Activated gamma-delta T cell treated with Interleukin-2 at 50 U/mL for 16 hours (primary cell): Measurements from ENCODE around the gene FAM221B.

ENCODE experiments used
- DNase-seq: peaks from one replicate; pipeline ENCODE4 v3.0.0-alpha.2; 2020

The FAM221B gene

DNA sequence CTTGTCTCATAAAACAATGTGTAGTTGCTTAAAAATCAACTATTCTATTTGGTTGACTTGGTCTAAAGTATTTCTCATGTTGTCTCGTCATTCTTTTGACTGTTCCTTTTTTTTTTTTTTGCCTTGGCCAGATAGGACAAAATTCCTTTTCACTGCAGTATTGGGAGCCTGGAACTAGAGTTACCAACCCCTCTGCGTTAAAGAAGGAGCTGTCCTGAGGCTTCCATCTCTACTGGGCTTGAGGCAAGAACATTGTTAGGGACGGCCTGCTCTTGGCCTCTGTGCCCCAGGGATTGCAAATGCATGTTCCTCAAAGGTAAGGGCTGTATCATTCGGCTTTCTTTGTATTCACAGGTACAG is 38.5 kb downstream of the FAM221B start:
- DNase-seq: no peak

DNA sequence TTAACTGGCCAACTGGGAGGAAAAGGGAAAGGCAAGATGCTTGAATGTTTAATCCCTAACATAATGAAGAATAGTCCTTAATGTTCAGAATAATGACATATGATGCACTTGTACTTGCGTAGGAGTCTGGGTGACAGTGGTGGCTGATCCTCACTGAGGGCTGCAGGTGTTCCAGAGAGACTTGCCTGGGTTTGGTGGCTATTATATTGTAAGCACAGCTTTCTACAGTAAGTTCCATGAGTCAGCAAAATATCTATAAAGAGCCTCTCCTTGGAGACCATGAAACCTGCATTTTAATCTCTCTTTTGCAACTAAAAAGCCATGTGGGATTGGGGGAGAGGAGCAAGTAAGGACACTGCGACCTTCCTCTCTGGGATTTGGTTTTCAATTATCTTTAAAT is 39.0 kb downstream of the FAM221B start:
- no peak for DNase-seq

DNA sequence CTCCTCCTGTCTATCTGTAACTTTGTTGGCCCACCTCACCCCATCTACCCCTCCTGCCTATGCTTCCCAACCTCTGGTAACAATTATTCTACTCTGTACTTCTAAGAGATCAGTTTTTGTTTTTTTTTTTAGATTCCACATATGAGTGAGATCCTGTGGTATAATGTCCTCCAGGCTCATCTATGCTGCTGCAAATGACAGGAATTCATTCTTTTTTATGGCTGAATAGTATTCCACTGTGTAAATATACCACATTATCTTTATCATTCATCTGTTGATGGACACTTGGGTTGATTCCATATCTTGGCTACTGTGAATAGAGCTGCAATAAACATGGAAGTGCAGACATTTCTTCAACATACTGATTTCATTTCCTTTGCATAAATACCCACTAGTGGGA is 45.1 kb downstream of the FAM221B start:
- no peak for DNase-seq

DNA sequence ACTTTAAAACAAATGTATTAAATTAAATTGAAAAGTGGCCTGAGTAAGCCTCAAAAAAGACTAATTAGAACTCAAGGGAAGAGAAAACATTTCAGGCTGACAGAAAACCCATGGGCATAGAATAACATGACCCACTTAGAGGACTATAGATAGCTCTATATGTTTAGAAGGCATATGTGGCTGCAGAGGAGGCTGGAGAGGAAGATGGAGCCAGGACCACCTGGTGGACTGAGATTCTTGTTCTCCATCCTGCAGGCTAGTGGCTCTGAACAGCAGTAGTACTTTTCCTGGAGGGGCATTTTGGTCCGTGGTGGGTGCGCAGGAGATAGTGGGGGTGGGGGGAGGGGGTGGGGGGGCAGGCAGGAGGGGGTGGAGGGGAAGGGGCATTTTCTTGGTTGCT is 47.5 kb downstream of the FAM221B start:
- no peak for DNase-seq

DNA sequence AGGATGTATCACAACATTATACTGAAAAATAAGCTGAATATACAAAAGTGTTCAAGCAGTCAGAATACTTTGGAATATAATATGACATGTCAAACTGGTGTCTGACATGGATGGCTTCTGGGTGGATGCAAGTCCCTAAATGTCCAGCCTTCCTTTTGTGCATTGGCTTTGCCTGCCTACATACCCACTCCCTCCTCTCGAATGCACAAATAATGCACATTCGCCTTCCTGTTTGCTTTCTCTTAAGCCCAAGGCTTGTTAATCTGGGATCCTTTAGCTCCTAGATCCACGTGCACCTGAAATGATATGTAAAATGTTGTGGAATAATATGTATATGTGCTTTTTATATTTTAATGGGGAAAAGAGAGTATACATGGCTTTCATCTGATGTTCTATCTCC is 50.0 kb downstream of the FAM221B start:
- DNase-seq: no peak

DNA sequence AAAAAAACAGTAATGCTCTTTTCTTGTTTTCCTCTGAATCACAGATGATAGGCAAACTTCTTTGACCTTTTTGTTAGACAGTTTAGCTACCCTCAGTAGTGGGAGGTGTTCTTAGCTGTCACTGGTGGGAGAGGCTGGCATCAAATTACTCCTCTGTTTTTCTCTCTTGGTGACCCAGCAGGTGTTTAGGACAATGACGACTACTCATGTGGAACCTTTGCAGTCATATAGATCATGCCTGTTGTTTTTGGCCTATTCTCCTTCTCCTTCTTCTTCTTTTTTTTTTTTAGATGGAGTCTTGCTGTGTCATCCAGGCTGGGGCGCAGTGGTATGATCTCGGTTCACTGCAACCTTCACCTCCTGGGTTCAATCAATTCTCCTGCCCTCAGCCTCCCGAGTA is 52.5 kb downstream of the FAM221B start:
- DNase-seq: no peak

DNA sequence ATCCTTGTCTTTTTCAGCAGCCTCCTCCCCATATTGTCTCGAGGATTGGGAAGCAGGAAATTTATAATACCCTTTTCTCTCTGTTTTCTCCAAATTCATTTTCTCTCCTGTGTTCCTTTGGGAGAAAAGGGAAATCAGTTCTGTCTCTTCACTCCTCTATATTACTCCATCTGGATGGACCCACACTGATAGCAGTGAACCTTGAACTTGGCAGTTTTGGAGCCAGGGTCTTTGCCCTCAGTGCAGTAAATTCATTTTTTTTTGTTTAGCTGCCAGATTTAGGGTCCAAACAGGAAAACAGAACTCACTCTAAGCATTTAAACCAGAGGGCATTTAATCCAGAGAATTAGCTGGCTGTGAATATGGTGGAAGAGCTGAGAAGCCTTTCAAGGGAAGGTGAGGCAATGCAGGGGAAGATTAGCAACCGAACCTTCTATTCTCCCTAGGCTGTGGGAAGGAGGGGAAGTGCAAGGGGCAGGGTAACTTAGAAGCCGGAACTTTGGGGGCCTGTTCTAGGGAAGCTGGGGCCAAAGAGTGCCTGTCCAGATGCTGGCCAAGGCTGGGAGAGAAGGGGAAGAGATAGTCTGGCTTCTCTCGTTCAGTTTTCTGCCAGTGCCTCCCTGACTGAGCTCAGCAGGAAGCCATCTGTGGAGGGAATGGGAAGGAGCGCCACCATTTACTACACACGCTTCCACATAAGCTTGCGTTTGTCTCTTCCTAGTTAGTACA is 53.5 kb downstream of the FAM221B start:
- DNase-seq: no peak

DNA sequence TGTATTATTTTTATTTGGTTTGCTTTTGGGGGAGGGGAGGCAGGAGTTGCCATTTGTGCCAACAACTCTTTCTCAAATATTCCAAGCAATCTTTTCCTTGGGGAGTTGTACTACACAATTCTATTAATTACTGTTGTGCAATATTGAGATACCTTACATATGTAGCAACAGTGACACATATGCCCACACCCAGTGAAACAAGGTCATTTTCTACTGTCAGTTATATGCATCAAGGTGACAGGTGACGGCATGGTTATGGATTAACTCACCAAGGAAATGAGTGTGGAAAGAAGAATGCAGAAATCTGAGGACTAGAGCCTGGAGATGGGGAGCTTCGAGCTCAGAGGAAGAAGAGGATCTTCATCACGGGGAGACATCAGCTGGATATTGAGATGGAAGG is 56.6 kb downstream of the FAM221B start:
- DNase-seq: no peak

DNA sequence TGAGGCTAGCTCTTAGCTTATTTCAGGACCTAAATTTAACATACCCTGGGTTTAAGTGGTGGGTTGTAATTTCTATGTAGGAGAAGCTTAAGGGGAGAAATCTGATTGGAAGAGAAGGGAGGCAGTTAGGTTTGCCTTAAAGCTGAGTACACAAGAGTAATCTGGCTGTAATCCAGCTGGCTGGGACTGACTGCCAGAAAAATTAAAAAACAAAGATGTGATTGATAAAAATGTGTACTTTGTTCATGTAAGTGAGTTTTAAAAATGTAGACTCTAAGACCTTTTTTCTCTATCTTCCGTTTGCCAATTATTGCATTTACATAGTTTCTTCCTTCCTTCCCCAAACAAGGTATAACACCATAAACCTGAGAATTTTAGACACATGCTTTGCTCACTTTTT is 57.0 kb downstream of the FAM221B start:
- DNase-seq: no peak

DNA sequence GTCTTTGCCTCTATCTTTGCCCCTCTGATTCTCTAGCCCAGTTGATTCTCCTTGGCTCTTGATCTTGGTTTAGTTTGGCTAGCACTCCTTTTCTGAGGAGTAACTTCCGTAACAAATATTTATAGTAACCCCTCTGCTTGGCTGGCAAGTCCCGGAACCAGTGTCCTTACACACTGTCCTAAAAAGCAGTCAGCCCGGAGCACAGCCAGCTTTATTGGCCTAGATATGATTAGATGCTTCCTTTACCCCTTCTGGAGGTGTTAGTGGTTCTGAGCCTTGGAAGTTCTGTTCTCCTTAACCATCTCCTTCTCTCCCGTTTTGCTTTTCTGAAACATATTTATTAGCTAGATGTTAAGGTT is 57.5 kb downstream of the FAM221B start:
- no peak for DNase-seq

DNA sequence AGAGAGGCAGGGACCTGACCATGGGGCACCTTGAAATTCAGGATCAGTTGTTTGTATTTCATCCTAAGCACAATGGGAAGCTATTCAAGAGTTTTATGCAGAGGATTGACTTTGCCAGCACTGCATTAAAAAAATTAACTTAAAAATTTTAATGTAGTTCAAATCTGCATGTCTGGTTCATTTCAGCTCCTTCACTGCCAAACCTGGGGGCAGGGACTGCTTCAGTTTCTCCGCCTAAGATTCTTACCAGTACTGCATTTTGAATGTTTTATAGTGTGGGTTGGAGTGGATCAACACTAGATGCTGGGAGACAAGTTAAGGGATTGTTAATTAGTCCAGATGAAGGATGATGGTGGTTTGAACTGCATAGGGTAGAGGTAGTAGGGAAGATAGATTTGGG is 58.8 kb downstream of the FAM221B start:
- no peak for DNase-seq

DNA sequence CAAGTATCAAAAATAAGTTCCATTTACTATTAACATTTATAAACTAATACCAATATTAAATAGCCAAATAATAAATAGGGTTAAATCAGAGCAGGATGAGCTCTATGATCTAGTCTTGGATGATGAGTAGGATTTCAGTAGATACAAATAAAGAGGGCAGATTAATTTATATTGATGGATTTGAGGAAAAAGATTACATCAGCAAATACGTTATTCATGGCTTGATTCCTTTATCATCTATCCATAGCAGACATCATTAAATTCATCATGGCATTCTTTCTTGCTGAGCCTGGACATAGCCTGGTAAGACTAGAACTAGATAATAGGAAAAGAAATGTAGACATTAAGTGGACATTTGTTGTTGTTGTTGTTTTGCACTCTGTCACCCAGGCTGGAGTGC is 61.1 kb downstream of the FAM221B start:
- no peak for DNase-seq

DNA sequence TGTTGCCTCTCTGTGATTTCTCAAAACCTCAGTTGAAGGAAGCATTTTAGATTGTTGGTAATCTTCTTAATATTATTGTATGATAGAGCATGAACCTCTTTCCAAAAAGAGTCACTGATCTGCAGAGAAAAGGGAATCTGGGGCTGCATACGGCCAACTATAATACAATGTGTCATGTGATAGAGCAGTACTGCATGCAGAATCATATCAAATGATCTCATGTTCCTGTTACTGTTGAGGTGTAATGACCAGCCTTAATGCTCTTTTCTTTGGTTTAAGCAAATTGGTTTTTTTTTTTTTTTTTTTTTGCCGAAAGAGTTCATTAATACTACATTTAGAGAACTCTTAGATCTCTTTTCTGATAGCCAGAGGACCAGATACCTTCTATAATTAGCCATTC is 61.5 kb downstream of the FAM221B start:
- no peak for DNase-seq
